ENCODE data around the gene CTSH.
"Not testable (repeated sequence)": the region's sequence is repeated elsewhere in the genome, so short reads cannot be mapped to it uniquely, and the experiment has no call there.

Gene CTSH

DNA sequence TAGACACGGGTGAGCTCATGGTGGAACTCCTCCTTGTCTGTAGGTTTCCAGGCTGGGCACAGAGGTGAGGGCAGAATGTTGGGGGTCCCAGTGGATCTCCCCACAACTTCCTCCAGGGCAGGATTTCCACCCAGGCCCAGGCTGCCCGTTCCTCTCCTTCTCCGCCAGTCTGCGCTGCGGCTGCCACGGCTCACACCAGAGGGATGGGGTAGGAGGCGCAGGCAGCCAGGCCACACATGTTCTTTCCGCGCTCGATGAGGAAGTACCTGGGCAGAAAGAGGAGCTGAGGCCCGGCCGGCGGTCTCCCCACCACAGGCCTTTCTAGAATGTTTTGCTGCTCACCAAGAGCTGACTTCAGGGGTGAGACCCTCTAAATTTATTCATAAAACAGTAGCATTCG, 22.9 kb downstream of the CTSH start:
- no peak for DNase-seq (ENCODE audit: low read depth in 2 of 2)

DNA sequence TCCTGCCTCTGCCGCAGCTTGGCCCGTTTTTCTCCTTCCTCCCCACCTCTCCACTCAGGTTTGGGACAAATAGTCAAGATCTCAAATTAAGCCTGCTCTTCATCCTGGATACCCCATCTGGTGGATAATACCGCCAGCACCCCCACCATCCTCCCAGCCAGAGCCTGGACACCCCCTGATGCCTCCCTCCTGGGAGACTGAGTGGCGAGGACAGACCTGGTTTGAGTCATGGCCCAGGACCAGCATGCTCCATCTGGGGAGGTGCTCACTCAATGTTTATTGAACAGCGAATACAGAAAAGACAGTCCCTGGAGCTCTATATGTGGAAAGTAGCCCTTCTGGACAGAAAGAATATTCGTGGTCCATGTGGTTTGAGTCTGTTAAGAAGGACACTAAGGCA, 23.3 kb downstream of the CTSH start:
- DNase-seq (ENCODE audit: low read depth in 2 of 2), result no peak

DNA sequence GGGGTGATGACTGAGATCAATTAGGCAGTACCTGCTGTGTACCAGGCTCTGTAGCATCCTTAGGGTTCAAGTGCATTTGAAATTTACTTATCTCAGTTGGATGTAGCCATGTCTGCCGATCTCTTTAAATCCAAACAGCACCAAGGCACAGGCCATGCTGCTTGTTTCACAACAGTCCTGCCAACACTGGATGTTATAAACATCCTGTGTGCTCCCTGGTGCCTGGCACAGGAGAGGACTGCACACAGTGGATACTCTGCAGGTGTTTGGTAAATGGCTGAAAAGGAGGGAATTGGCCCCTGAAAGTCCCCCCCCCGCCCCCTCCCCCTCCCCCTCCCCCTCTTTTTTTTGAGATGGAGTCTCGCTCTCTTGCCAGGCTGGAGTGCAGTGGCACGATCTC, 27.0 kb downstream of the CTSH start:
- DNase-seq (ENCODE audit: low read depth in 2 of 2), result no peak

DNA sequence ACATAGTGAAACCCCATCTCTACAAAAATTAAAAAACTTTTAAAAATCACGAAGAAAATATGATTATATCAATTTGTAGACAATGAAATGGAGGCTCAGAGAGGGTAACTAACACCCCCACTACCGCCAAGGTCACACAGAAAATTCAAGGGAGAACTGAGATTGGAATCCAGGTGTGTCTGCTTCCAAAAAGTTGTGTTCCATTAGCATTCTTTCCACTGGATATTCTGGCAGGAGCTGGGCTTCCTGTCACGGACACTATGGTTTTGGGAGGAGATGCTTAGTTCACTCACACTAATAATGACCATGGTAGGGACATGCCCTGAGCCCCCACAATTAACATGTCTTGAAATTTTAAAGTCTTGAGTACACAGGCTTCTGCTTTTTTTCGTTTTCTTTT, 28.8 kb downstream of the CTSH start:
- DNase-seq (ENCODE audit: low read depth in 2 of 2), result no peak

DNA sequence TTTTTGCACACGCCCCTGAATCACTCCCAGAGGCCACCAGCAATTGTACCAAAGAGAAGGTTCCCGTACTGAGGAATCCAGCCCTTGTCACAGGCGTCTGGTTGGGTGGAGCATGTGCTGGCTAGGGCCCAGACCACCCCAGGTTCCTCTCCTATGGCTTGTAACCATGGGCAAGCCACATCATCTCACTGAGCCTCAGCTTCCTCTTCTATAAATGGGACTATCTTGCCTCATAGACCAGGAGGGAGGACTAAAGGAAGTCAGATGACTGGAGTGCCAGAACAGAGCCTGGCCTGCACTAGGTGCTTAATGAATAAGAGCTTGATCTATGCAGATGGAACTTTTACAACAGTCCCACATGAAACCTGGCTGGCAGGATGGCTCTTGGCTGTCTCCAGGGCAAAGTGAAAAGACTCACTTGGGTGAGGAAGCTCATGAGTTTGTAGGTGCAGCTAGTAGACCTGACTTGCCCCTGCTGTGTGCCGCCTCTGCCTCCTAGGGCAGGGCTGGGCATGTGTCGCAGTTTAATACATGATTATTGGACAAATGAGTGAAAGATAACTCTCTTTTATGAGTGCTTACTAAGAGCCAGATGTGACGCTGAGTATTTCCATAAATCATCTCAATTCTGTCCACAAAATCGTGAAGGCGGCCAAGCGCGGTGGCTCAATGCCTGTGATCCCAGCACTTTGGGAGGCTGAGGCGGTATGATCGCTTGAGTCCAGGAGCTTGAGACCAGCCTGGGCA, 29.3 kb downstream of the CTSH start:
- no peak for DNase-seq (ENCODE audit: low read depth in 2 of 2)

DNA sequence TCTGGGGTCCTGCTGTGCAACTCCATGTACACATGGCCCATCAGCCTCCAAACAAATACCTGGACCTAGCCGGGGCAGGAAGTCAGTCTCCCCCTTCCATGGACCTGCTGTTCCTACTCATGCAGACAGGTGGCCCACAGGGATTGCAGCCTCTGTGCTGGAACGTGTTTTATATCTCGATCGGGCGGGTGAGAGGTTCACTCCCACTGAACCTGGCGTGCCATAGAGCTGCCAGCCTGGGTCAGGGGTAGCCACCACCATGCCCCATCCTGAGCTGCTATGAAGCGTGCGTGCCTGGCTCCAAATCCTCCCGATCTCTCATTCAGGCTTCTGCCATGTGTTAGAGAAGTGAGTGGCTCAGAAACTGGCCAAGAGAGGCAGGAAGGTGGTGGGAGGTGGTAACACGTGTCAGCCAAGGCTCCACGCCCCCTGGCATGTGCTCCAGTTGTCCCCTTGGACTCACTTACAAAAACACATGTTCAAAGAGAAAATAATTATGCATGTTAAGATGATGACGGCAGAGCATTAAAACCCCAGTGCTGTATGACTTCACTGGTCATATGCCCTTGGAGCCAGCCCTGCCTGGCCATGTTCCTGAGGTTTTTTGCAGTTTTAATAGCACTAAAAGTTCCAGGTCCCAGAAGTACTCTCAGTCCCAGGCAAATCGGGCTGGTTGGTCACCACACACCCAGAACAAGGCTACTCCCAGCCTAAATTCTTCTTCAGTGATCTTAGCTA, 30.6 kb downstream of the CTSH start:
- no peak for DNase-seq (ENCODE audit: low read depth in 2 of 2)

DNA sequence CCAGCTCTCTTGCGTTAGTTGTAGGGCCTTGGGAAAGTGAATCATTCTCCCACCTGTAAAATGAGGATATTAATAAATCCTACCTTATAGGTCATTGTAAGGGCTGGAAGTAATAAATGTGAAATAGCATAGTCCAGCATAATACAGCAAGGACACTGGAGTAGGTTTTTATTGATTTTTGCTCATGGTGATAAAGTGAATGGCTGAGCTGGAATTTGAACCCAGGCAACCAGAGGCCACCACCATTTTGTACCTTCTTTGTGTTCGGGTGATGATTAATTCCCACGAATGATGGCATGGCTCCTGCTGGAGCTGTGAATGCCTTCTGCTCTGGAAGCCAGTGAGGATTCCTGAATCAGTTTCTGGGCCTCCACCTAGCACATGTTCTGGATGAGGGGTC, 31.8 kb downstream of the CTSH start:
- DNase-seq (ENCODE audit: low read depth in 2 of 2), result no peak

DNA sequence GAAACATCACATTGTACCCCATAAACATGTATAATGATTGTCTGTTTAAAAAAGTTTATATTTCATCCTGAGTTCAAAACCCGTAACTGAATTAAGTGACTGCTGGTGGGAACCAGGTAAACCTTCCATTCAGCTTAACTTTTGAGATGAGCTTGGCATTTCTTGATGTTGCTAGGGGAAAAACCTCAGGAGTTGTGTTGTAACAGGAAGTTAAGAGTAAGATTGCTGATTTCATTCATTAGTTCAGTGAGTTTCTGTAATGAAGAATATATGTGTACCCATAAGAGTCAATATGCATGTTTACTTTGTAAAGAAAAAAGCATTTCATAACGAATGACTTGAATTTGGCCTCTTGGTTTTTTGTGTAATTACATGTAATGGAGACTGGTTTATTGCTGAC, 32.5 kb downstream of the CTSH start:
- DNase-seq (ENCODE audit: low read depth in 2 of 2), result no peak

DNA sequence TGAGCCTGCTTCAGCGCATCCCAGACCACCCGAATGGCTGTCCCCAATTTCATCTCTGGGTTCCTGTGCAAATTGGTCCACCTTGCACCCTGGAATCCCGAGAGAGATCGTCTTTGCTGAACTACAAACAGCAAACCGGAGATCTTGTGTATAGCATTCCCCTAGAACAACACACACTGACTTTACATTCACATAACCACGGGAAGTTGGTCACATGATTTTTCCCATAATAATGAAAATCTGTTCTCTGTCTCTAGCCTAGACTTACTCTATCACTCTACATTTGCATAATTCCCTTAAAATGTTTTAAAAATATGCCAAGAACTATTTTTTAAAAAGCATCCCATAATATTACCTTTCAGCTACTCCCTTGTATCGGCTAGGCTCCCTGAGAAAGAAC, 34.6 kb downstream of the CTSH start:
- no peak for DNase-seq (ENCODE audit: low read depth in 2 of 2)

DNA sequence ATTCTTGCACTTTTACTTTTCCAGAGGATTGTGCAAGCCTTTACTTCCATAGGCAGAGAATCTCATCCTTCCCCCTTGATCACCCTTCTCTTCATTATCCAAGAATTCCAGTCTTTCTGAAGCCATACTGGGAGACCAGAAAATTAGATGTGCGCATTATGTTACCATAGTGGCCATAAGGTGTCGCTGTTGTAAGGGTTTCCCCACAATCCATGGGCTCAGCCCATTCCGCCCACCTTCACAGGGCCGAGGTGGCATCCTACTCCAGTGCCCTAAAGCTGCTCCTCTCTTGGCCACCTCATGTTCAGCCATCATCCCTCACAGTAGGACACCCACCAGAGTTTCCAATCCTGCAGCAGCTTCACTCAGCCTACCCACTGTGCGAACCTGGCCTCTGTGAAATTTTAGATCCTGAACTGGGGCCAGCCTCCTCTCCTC, 35.0 kb downstream of the CTSH start:
- DNase-seq (ENCODE audit: low read depth in 2 of 2), result no peak

DNA sequence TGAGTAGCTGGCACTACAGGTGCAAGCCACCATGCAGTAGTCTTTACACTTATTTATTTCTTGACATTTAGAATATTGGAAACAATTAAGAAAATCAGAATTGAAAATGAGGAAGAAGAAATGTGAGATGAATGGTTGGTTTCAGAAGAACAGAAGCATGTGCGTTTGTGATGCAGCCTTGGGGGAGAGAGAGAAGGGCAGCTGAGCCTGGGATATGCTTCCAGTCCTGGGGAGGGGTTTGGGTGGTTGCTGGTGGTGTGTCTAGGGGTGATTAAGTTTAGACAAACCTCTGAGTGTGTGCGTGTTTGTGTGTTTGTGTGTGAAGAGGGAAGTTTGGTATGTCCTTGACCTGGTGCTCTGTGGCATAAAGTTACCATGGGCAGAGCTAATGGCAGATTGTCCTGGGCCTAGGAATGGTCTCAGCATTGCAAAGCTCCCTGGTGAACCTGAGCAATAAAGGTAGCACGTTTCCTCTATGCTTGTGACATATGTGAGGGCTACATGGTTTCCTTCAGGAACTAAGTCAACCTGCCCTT, 35.6 kb downstream of the CTSH start:
- DNase-seq (ENCODE audit: low read depth in 2 of 2), result no peak

DNA sequence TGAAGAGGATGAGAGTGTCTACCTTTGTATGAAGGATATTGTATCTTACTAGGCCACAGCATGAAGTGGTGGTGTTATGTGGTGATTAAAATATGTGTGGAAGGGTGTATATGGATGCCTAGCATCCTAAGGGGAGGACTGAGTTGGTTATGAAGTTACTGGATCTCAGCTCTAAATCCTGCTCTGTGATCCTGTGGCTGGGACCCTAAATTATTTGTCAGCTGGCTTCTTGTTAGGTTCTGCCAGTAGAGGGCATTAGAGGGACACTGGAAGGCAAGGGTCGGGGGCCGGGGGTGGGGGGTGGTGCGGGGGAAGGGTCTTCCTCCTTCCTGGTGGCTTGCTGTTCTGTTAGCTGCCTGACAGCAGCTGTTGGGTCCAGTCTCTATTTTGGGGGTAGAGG, 37.3 kb downstream of the CTSH start:
- DNase-seq (ENCODE audit: low read depth in 2 of 2), result no peak

DNA sequence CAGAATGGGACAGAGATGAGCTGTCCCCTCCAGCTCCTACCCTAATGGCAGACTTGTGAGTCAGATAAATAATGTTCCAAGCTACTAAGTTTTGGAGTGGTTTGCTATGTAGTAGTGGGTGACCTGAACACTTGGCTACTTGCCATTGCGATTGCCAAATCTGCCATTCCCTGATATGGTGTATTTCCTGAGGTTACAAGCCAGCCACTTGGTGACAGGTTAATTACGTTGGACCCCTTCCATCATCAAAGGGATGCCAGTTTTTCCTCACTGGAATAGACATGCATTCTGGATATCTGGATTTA, 38.6 kb downstream of the CTSH start:
- no peak for DNase-seq (ENCODE audit: low read depth in 2 of 2)

DNA sequence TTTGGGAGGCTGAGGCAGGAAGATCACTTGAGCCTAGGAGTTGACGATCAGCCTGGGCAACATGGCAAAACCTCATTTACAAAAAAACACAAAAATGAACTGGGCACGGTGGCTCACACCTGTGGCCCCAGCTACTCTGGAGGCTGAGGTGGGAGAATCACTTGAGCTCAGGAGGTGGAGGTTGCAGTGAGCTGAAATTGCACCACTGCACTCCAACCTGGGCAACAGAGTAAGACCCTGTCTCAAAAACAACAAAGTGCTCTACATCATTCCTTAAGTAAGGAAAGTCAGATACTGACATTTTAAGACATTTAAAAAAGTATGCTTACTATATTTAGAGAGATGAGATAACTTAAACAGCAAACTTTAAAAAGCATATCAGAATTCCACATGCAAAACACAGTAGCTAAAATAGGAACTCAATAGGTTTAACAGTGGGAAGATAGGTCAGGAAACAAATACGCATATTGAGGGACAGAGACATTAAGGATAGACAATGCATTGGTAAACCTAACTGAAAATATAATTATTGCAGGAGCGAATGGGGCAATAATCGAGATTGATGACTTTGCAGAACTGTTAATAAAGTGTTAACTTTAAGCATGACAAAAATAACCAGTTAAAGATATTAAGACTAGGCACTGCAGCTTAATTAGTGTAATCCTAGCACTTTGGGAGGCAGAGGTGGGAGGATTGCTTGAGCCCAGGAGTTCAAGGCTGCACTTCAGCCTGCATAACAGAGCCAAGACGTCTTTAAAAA, 40.1 kb downstream of the CTSH start:
- no peak for DNase-seq (ENCODE audit: low read depth in 2 of 2)

DNA sequence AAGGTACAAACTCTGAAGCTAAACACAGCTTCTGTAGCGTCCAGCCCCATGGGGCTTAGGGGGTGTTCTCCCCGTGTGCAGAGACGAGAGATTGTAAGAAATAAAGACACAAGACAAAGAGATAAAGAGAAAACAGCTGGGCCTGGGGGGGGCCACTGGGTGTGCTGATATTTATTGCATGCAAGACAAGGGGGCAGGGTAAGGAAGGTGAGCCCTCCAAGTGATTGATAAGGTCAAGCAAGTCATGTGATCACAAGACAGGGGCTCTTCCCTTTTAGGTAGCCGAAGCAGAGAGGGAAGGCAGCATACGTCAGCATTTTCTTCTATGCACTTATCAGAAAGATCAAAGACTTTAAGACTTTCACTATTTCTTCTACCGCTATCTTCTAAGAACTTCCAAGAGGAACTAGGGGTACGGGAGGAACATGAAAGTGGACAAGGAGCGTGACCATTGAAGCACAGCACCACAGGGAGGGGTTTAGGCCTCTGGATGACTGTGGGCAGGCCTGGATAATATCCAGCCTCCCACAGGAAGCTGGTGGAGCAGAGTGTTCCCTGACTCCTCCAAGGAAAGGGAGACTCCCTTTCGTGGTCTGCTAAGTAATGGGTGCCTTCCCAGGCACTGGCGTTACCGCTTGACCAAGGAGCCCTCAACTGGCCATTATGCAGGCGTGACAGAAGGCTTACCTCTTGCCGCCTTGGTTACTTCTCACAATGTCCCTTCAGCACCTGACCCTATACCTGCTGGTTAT, 42.4 kb downstream of the CTSH start:
- DNase-seq (ENCODE audit: low read depth in 2 of 2), result not testable (repeated sequence)

DNA sequence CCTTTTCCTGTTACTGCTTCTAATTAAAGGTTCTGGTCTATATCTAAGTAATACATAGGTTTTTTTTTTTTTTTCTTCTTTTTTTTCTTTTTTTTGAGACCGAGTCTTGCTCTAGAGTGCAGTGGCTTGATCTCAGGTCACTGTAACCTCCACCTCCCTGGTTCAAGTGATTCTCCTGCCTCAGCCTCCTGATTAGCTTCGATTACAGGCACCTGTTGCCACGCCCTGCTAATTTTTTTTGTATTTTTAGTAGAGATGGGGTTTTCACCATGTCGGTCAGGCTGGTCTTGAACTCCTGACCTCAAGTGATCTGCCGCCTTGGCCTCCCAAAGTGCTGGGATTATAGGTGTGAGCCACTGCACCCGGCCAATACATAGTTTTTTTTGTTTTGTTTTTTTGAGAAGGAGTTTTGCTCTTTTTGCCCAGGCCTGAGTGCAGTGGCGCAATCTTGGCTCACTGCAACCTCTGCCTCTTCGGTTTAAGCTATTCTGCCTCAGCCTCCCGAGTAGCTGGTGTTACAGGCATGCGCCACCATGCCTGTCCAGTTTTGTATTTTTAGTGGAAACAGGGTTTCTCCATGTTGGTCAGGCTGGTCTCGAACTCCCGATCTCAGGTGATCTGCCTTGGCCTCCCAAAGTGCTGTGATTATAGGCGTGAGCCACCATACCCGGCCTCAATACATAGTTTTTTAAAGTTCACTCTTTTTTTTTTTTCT, 43.9 kb downstream of the CTSH start:
- not testable (repeated sequence) for DNase-seq (ENCODE audit: low read depth in 2 of 2)

DNA sequence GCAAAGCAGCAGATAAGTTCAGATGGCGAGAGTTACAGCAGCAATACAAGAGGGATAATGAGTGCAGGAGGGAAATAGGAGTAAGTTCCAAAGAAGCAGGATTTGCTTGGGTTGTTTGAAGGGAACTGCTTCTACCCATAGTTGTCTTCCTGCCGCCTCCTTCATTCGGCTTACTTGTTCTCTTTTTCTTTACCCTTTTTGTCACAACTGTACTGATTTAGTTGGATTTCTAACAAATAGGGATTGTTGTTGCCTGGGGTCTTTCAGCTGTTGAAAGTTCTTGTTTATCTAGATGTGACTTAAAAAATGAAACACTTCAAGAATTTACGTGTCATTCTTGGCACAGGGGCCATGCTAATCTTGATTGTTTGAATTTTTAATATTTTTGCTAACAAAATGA, 46.3 kb downstream of the CTSH start:
- DNase-seq (ENCODE audit: low read depth in 2 of 2), result no peak

DNA sequence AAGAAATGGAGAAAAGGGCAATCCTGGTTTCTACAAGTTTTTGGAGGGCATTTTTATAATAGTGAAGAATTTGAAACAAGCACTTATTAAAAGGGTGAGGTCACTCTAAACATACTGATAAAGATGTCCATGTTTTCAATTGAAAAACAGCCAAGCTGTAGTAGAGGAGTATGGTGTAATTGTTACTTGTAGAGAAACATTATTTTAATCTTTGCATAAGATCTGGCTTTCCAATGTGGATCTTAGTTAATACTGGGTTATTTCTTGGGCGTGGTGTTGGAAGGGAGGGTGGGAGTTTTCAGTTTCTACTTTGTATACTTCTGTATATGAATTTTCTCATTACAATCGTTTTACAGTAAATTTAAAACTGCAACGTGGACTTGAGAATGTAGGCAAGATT, 49.4 kb downstream of the CTSH start:
- no peak for DNase-seq (ENCODE audit: low read depth in 2 of 2)

DNA sequence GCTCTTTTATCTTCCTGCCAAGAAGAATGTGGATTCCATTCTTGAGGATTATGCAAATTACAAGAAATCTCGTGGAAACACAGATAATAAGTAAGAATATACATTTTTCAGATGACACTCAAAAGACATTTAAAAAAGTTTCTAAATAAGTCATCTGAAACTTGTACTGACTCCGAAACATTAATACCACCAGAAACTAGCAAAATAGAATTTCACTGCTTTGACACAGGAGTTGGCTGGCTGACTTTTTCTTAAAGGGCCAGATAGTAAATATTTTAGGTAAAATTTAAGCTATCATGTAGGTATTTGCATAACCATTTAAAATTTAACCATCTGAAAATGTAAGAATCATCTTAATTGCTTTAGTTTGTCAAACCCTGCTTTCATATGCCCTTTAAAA, 51.3 kb downstream of the CTSH start:
- DNase-seq (ENCODE audit: low read depth in 2 of 2), result no peak

DNA sequence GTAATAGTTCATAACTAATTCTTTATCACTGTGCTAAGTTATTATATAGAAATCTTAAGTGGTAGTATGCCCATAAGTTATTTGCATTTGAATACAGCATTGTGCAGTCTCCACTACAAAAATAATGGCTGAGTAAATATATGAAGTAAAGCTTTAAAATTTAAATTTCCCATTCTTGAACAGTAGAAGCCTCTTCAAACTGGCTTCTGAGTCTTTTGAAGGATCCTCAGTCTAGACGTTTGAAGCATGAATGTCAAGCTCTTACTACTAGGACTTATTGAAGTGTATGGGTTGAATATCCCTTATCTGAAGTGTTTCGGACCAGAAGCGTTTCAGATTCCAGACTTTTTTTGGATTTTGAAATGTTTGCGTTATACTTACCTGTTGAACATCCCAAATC, 55.8 kb downstream of the CTSH start:
- no peak for DNase-seq (ENCODE audit: low read depth in 2 of 2)

DNA sequence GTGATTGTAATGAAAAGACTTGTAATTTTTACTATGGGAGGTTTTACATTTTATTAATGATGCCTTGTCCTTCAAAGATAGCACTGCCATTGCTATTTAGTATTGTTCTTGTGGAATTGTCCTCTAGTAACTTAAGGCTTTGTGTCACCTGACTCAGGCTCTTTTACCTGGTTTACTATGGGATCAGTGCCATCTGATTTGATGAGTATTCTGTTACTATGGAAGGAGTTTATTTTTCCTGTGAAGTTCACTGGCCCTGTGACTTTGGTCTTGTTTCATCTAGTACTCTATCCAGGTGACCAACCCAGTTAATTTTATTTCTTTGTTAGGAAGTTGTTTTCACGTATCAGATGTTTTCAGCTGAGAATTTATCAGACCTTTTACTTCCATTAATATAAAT, 63.2 kb downstream of the CTSH start:
- no peak for DNase-seq (ENCODE audit: low read depth in 2 of 2)

All from stimulated activated CD4-positive, alpha-beta T cell treated with anti-CD3 and anti-CD28 coated beads, Interleukin-12 subunit alpha, Interleukin-12 subunit beta, amount 100 ng/mL, for 24 hours (primary cell).